ENCODE measurements around the gene PIH1D1. TPM values are rescaled to one million over a fixed set of nuclear protein-coding genes. Genes with fewer than 3 reads are reported as not detected.

The PIH1D1 gene
- total and polyA plus RNA-seq, 2 experiments from 2014 or later, result 103 to 164 TPM

- peaks cover 3% of the 10 kb centered on the region for H3K9me3 Mint-ChIP-seq
- TF ChIP-seq JUNB (IDR thresholded peaks at IDR 0.05; ENCODE audit: unreplicated experiment), result no peak
- TF ChIP-seq REST (IDR thresholded peaks at IDR 0.05; ENCODE audit: unreplicated experiment), result no peak
- 0 out of 2 replicates have a peak, but pooled peaks have one; percentile 52 for TF ChIP-seq CREB1 (CRISPR knock-in tag; IDR thresholded peaks at IDR 0.05; ENCODE audit: low read depth)
- no peak for TF ChIP-seq ZNF331 (CRISPR knock-in tag; IDR thresholded peaks at IDR 0.05; ENCODE audit: low read depth)
- TF ChIP-seq CTCF (conservative IDR thresholded peaks at IDR 0.05; ENCODE audit: low read depth in 2 of 2), result no peak
- peak; percentile 60 for TF ChIP-seq EZH2 (IDR thresholded peaks at IDR 0.05; ENCODE audit: low read depth, unreplicated experiment)
- no peak for TF ChIP-seq POLR2AphosphoS5 (IDR thresholded peaks at IDR 0.05; ENCODE audit: low read depth)
- no peak for TF ChIP-seq ZNF114 (CRISPR knock-in tag; IDR thresholded peaks at IDR 0.05)
- TF ChIP-seq EZH2phosphoT487 (IDR thresholded peaks at IDR 0.05; ENCODE audit: unreplicated experiment), result no peak
- no peak for TF ChIP-seq ZNF462 (CRISPR knock-in tag; IDR thresholded peaks at IDR 0.05)
- no peak for TF ChIP-seq STAT1 (IDR thresholded peaks at IDR 0.05; ENCODE audit: unreplicated experiment)
- no peak for TF ChIP-seq ETS1 (IDR thresholded peaks at IDR 0.05)
- no peak for TF ChIP-seq NANOG (IDR thresholded peaks at IDR 0.05; ENCODE audit: borderline replicate concordance)
- no peaks in the 10 kb centered on the region for H3K36me3 ChIP-seq (ENCODE audit: insufficient read depth)
- H3K9me2 ChIP-seq (ENCODE audit: insufficient read depth), result no peaks in the 10 kb centered on the region
- no peak overlapping the region for H2AFZ ChIP-seq
- peaks cover 60% of the 10 kb centered on the region for H3K27me3 Mint-ChIP-seq (ENCODE audit: insufficient read depth, low read depth, poor library complexity)
- peaks cover 26% of the 10 kb centered on the region for H3F3A ChIP-seq (replicated peaks; ENCODE audit: low read depth)
- peak overlapping the region; percentile 34 for H3K4me2 ChIP-seq
- ATAC-seq (peak; percentile 73), DNase-seq (ENCODE audit: low spot score) (peak; percentile 99)
- peaks cover 62% of the 10 kb centered on the region for H3K4me1 Mint-ChIP-seq
- H3K79me2 ChIP-seq (replicated peaks; ENCODE audit: insufficient read depth), result no peaks in the 10 kb centered on the region
- H3K27me3 ChIP-seq (ENCODE audit: insufficient read depth), result peaks cover 49% of the 10 kb centered on the region
- no peak overlapping the region for H3K27ac Mint-ChIP-seq
- no peak overlapping the region for H3K27ac ChIP-seq (ENCODE audit: low read depth)
- H3K4me3 ChIP-seq, result 0 out of 2 replicates have a peak overlapping the region, but pooled peaks have one; percentile 31
- H4K20me1 ChIP-seq (replicated peaks; ENCODE audit: insufficient read depth), result peaks cover 4% of the 10 kb centered on the region; the same call in 1 of the 2 replicates
- H3K36me3 Mint-ChIP-seq (ENCODE audit: low read depth), result no peaks in the 10 kb centered on the region; the same call in 2 of the 3 replicates
- H3K4me1 ChIP-seq (ENCODE audit: insufficient read depth), result peaks cover 31% of the 10 kb centered on the region
- peak overlapping the region; percentile 49 for H3K4me3 Mint-ChIP-seq
Observed at GRCh38 chr19:49421039-49421877, 30.4 kb downstream of the PIH1D1 start.

Measured in GM23338 (cell line).